ENCODE data around the gene VBP1.
A peak's percentile ranks its signal among the peaks of the same experiment; 100 is the strongest.
"Not testable (repeated sequence)": the region's sequence is repeated elsewhere in the genome, so short reads cannot be mapped to it uniquely, and the experiment has no call there.

VBP1 gene

DNA sequence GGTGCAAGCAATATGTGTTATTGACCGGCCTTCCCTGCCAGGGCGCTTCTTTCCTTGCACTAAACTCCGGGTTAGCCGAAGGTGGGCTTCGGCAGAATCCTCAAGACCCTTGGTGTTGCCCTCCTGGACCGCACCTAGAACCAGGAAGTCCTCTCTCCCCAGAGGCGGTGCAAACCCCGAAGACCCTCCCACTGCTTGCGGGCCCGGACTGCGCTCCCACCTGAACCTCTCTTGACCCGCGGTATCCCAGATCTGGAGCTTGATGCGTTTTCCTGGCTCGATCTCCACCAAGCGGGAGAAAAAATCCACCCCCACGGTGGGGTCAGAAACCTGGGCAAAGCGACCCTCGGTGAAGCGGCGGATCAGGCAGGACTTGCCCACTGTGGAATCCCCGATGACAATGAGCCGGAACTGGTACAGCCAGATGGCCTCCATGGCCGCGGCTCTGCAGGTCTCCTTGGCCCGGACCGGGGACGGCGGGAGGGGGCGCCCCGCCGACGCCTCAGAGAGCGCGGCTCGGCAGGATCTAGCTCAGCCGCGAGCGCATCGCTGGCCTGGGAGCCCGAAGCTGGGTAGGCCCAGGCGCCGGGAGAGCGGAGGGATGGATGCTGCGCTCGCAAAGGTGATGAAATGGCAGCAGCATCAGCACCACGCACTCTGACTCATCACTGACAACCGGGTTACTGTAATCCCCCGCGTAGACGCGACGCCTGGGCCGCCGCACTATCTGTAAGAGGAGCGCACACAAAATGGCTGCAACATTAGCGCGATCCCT, 47.8 kb downstream of the VBP1 start, which contains the start of gene RAB39B:
RAB39B (minus strand) TSS at position 638 of the 775 bp plus-strand sequence; CDS start at position 435, 203 bp downstream.
- peak; percentile 58 for DNase-seq (ENCODE audit: low read depth)

DNA sequence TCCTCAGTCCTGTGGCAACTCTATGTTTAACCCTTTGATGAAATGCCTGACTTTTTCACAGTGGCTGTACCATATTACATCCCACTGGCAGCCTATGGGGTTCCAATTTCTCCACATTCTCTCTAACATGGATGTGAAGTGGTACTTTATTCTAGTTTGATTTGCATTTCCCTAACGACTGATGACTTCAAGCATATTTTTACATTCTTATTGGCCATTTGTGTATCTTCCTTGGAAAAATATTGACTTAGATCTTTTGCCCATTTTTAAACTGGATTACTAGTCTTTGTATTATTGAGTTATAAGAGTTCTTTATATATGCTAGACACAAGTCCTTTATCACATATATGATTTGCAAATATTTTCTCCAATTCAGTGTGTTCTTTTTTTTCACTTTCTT, 50.2 kb downstream of the VBP1 start:
- DNase-seq (ENCODE audit: low read depth) = no peak

GRCh38 chrX:155267995-155268394, 51.7 kb downstream of the VBP1 start:
- not testable (repeated sequence) for DNase-seq (ENCODE audit: low read depth)

DNA sequence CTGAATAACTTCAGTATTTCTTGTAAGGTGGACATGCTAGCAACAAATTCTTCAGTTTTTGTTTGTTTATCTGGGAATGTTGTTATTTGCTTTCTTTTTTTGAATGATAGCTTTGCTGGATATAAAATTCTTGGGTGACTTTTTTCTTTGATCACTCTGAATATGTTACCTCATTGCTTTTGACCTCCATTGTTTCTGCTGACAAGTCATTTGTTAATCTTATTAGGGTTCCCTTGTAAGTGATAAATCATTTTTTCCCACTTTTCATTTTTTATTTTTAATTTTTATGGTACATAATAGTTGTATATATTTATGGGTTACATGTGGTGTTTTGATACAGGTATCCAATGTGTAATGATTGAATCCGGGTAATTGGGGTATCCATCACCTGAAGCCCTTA, 54.7 kb downstream of the VBP1 start:
- DNase-seq (ENCODE audit: low read depth) = no peak

DNA sequence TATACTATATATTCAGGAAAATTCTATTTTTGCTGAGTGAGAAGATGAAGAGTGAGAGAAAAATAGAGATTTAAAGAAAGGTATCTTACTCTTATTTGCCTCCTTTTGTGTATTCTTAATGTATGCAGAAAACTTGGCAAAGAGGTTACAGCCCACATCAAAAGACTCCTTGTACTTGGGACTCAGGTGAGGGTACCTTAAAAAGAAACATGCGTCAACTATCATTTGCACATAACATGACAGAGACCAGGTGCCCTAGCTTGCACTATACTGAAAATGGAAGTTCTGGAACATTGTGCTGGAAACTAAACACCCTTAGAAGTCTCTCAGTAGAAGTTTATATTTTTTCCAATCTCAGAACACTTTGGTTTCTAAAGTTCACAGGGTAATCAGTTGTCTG, 63.6 kb downstream of the VBP1 start:
- DNase-seq (ENCODE audit: low read depth) = no peak
